ENCODE measurements around the gene FLT1. TPM values are rescaled to one million over a fixed set of nuclear protein-coding genes. Genes with fewer than 3 reads are reported as not detected.

FLT1 gene, protein sequence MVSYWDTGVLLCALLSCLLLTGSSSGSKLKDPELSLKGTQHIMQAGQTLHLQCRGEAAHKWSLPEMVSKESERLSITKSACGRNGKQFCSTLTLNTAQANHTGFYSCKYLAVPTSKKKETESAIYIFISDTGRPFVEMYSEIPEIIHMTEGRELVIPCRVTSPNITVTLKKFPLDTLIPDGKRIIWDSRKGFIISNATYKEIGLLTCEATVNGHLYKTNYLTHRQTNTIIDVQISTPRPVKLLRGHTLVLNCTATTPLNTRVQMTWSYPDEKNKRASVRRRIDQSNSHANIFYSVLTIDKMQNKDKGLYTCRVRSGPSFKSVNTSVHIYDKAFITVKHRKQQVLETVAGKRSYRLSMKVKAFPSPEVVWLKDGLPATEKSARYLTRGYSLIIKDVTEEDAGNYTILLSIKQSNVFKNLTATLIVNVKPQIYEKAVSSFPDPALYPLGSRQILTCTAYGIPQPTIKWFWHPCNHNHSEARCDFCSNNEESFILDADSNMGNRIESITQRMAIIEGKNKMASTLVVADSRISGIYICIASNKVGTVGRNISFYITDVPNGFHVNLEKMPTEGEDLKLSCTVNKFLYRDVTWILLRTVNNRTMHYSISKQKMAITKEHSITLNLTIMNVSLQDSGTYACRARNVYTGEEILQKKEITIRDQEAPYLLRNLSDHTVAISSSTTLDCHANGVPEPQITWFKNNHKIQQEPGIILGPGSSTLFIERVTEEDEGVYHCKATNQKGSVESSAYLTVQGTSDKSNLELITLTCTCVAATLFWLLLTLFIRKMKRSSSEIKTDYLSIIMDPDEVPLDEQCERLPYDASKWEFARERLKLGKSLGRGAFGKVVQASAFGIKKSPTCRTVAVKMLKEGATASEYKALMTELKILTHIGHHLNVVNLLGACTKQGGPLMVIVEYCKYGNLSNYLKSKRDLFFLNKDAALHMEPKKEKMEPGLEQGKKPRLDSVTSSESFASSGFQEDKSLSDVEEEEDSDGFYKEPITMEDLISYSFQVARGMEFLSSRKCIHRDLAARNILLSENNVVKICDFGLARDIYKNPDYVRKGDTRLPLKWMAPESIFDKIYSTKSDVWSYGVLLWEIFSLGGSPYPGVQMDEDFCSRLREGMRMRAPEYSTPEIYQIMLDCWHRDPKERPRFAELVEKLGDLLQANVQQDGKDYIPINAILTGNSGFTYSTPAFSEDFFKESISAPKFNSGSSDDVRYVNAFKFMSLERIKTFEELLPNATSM (N-terminal part only)
- total RNA-seq (2022; extraction: Qiagen RNA extraction), result 0.03 to 0.10 TPM (median 0.03 TPM) in 3 of 5 replicates, not detected in the others

GRCh38 chr13:28494778-28495537 lies at the start of gene FLT1:
TSS of gene FLT1 (minus strand) at chr13:28495128. CDS start at chr13:28494843, 285 bp downstream.

Other genes starting within 250 kb of the FLT1 start
- 105 to 113 TPM (median 108 TPM) in 5 replicates for gene POMP, start 164.0 kb upstream of the FLT1 start, total RNA-seq (2022; extraction: Qiagen RNA extraction)
- gene SLC46A3, start 223.8 kb upstream of the FLT1 start, total RNA-seq (2022; extraction: Qiagen RNA extraction), result 1.5 to 2.0 TPM (median 1.8 TPM) in 5 replicates

Measured in A549 treated with AZD2906 at 1 μM for 4 hours (cell line).